ENCODE data around the gene CRPPA. TPM values are rescaled to one million over a fixed set of nuclear protein-coding genes. Genes with fewer than 3 reads are reported as not detected.
"Not testable (repeated sequence)": the region's sequence is repeated elsewhere in the genome, so short reads cannot be mapped to it uniquely, and the experiment has no call there.

The CRPPA gene
- total RNA-seq, 1 donor from 2014 or later = 1.4 TPM

DNA sequence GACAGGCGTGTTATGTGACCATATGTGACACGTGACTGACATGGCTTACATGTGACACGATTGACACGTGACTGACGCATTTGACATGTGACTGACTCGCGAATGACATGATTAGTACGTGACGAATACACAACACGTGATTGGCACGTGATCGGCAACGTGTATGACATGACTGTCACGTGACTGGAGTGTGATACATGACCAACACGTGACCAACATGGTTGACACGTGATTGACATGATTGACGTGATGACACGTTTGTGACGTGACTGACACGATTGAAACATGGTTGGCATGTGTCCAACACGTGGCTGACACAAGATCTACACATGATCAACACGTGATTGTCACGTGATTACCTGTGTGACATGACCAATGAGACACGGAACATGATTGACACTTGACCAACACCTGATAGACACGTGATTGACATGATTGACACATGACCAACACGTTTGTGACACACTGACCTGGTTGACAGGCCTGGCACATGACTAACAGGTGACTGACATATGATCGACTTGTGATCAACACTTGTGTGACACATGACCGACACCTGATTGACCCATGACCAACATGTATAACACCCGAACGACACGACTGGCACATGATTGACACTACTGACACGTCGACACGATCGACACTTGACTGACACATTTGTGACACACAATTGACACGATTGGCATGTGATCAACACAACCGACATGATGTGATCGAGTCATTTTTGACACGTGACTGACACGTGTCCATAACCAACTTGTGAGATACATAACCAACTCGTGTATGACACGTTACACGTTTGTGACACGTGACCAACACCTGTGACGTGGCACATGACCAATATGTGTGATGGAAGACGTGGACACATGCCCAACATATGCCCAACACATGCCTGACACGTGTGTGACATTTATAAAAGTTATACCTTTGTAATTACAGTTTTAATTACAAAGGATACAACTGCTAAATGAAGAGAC, 21.1 kb downstream of the CRPPA start:
- H3K4me3 Mint-ChIP-seq (ENCODE audit: low read depth) = no peak overlapping the region
- peaks cover 12% of the 10 kb centered on the region for H3K36me3 Mint-ChIP-seq (ENCODE audit: low read depth)
- DNase-seq (ENCODE audit: low spot score) = no peak
- intact Hi-C loops (cut with micrococcal nuclease) = no loop called here
- H3K9me3 Mint-ChIP-seq = peaks cover 63% of the 10 kb centered on the region
- no peaks in the 10 kb centered on the region for H3K27me3 Mint-ChIP-seq (ENCODE audit: low read depth)
- H3K4me1 Mint-ChIP-seq (ENCODE audit: low read depth) = no peaks in the 10 kb centered on the region
- H3K27ac Mint-ChIP-seq = no peak overlapping the region

DNA sequence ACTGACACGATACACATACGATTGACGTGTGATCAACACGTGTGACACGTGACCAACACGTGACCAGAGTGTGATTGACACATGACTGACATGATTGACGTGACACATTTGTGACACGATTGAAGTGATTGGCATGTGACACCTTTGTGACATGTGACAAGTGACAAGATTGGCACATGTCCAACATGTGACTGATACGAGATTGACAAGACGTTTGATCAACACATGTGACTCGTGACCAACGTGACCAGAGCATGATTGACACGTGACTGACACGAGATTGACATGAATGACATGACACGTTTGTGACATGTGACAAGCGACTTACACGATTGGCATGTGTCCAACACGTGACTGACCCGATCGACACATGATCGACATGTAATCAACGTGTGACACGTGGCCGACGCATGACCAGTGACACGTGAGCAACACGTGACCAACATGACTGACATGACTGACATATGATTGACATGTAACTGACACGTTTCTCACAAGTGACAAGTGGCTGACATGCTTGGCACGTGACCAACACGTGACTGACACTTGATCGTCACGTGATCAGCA, 22.0 kb downstream of the CRPPA start:
- H3K4me3 Mint-ChIP-seq (ENCODE audit: low read depth) = no peak overlapping the region
- intact Hi-C loops (cut with micrococcal nuclease) = no loop called here
- H3K9me3 Mint-ChIP-seq = peaks cover 63% of the 10 kb centered on the region
- no peak overlapping the region for H3K27ac Mint-ChIP-seq
- no peak for DNase-seq (ENCODE audit: low spot score)
- peaks cover 12% of the 10 kb centered on the region for H3K36me3 Mint-ChIP-seq (ENCODE audit: low read depth)
- H3K27me3 Mint-ChIP-seq (ENCODE audit: low read depth) = no peaks in the 10 kb centered on the region
- H3K4me1 Mint-ChIP-seq (ENCODE audit: low read depth) = no peaks in the 10 kb centered on the region

DNA sequence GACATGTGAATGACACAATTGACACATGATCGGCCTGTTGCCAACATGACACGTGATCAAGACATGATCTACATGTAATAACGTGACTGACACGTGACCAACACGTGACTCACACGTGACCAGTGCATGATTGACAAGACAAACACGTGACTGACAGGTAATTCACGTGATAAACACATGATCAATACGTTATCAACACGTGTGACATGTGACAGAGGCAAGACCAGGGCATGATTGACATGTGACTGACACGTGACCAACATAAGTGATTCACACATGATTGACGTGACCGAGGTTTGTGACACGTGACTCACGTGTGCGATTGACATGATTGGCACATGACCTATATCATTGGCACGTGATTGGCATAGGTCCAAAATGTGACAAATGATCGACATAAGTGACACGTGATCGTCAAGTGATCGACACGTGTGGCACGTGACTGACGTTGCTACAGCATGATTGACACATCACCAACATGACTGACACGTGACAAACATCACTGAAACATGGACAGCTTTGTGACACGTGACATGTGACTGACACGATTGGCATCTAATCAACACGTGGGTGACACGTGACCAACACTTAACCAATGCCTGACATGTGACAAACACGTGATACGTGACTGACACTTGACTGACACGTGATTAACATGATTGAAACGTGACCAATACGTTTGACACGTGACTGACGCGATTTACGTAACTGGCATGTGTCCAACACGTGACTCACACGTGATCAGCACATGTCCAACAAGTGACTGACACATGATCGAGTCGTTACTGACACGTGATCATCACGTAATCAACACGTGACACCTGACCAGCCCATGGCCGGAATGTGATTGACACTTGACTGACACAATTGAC, 23.0 kb downstream of the CRPPA start:
- peaks cover 12% of the 10 kb centered on the region for H3K36me3 Mint-ChIP-seq (ENCODE audit: low read depth)
- H3K27ac Mint-ChIP-seq = no peak overlapping the region
- peaks cover 67% of the 10 kb centered on the region for H3K9me3 Mint-ChIP-seq
- no peaks in the 10 kb centered on the region for H3K4me1 Mint-ChIP-seq (ENCODE audit: low read depth)
- H3K27me3 Mint-ChIP-seq (ENCODE audit: low read depth) = no peaks in the 10 kb centered on the region
- DNase-seq (ENCODE audit: low spot score) = no peak
- intact Hi-C loops (cut with micrococcal nuclease) = no loop called here
- H3K4me3 Mint-ChIP-seq (ENCODE audit: low read depth) = no peak overlapping the region

DNA sequence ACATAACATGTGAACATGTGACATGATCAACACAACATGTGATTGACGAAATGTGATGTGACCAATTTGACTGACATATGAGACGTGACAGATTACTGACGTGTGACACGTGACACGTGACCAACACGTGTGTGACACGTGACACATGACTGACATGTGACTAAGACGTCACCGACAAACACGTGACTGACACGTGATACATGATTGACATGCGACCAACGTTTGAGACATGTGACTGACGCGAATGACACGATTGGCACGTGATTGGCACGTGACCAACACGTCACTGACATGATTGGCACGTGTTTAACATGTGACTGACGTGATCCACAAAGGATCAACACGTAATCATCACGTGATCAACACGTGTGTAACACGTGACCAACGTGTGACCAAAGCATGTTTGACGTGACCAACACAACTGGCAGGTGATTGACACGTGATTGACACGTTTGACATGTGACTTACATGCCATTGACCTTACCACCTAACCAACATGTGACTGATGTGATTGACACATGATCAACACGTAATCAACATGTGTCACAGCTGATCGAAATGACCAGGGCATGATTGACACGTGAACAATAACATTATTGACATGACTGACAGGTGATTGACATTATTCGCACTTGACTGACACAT, 23.7 kb downstream of the CRPPA start:
- Mint-ChIP-seq H3K4me1 (ENCODE audit: low read depth) (no peaks in the 10 kb centered on the region), H3K4me3 (ENCODE audit: low read depth) (no peak overlapping the region), H3K27ac (no peak overlapping the region), H3K36me3 (ENCODE audit: low read depth) (peaks cover 9% of the 10 kb centered on the region), H3K27me3 (ENCODE audit: low read depth) (no peaks in the 10 kb centered on the region), H3K9me3 (peaks cover 60% of the 10 kb centered on the region)
- intact Hi-C loops (cut with micrococcal nuclease) = no loop called here
- DNase-seq (ENCODE audit: low spot score) = no peak

DNA sequence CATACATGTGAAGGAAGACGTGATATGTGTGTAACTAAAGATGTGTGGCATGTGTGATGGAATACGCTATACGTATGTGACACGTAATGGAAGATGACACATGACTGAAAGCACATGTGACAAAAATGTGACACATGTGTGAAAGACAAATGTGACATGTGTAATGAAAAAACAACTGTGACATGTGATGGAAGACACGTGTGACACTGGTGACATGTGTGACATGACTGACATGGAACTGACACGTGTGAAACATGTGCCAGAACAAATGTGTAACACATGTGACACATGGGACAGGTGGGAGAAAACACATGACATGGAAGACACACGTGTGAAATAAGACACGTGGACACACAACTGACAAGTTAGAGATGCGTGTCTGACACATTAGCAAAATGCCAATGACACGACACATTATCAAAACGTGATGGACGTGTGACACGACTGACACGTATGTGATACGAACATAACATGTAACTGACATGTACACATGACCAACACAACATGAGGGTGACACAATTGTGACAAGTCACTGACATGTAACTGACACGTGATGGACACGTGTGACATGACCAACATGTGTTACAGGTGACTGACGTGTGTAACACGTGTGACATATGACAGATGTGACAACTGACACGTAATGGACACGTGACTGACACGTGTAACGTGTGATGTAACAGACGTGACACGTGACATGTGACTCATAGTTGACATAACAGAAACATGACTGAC, 24.4 kb downstream of the CRPPA start:
- H3K4me3 Mint-ChIP-seq (ENCODE audit: low read depth) = no peak overlapping the region
- H3K27ac Mint-ChIP-seq = no peak overlapping the region
- intact Hi-C loops (cut with micrococcal nuclease) = no loop called here
- no peaks in the 10 kb centered on the region for H3K4me1 Mint-ChIP-seq (ENCODE audit: low read depth)
- H3K9me3 Mint-ChIP-seq = peaks cover 53% of the 10 kb centered on the region
- DNase-seq (ENCODE audit: low spot score) = no peak
- H3K27me3 Mint-ChIP-seq (ENCODE audit: low read depth) = no peaks in the 10 kb centered on the region
- peaks cover 9% of the 10 kb centered on the region for H3K36me3 Mint-ChIP-seq (ENCODE audit: low read depth)

DNA sequence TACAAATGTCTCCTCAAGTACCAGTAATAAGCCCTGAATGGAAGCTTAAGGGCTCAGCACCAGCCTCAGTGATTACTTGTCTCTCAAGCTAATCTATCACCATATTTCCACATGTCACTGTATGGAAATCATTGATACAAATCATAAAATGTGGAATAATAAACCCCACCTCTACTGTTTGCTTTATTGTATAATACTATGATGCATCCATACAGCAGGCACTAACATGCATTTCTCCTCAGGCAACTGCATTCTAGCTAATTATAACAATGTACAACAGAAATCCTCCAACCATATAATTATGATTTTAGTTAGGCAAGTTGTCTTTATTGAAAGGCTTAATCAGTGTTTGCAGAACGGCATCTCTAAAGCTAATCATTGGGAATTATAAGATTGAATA, 26.2 kb downstream of the CRPPA start:
- Mint-ChIP-seq H3K36me3 (ENCODE audit: low read depth) (peaks cover 9% of the 10 kb centered on the region), H3K27me3 (ENCODE audit: low read depth) (no peaks in the 10 kb centered on the region), H3K4me3 (ENCODE audit: low read depth) (no peak overlapping the region), H3K9me3 (peaks cover 39% of the 10 kb centered on the region), H3K4me1 (ENCODE audit: low read depth) (no peaks in the 10 kb centered on the region), H3K27ac (no peak overlapping the region)
- no peak for DNase-seq (ENCODE audit: low spot score)
- intact Hi-C loops (cut with micrococcal nuclease) = no loop called here

DNA sequence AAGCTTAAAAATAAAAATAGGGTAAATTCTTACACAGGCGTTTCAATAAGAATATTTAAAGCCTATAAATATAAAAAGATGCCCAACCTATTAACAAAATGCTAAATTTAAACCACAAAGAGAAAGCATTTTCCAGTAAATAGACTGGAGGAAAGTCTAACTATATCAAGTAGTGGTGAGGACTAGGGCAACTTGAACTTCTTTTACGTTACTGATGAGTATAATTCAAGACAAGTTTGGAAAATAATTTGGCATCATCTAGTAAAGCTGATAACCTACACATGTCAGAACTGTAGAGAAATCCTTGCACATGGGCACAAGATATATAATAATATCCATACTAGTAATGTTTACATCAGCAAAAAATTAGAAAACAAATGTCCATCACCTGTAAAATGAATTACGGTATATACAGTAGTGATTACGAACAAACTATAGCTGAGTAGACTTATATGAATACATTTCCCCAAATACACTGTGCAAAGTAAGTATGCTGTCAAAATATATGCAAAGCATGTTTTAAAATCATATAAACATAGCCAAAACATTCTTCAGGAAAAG, 27.4 kb downstream of the CRPPA start:
- H3K4me3 Mint-ChIP-seq (ENCODE audit: low read depth) = no peak overlapping the region
- H3K27me3 Mint-ChIP-seq (ENCODE audit: low read depth) = no peaks in the 10 kb centered on the region
- H3K36me3 Mint-ChIP-seq (ENCODE audit: low read depth) = peaks cover 9% of the 10 kb centered on the region
- no peak for DNase-seq (ENCODE audit: low spot score)
- no peak overlapping the region for H3K27ac Mint-ChIP-seq
- intact Hi-C loops (cut with micrococcal nuclease) = no loop called here
- no peaks in the 10 kb centered on the region for H3K4me1 Mint-ChIP-seq (ENCODE audit: low read depth)
- H3K9me3 Mint-ChIP-seq = peaks cover 32% of the 10 kb centered on the region

DNA sequence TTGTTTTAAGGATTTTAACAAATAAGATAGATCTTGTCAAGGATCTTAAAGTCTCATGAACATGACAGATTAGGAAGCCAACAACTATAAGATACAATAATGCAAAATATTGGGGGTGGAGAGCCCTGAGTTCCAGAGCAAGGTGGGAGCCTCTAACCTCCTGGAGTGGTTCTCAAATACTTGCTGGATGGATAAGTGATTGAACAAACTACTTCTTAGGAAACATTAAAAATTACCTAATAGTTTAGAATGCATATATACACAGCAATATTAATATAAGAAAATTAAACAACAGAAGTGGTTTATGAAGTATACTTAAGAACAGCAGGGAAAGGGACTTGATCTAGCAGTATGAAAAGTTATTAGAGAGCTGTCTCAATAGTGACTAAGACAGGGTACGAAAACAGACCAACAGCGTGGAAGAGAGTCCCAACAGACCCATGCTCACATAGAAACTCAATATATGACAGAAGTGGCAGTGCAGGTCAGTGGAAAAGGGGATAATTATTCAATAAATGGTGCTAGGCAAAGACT, 28.3 kb downstream of the CRPPA start:
- H3K4me1 Mint-ChIP-seq (ENCODE audit: low read depth) = no peaks in the 10 kb centered on the region
- H3K9me3 Mint-ChIP-seq = peaks cover 26% of the 10 kb centered on the region
- no peaks in the 10 kb centered on the region for H3K27me3 Mint-ChIP-seq (ENCODE audit: low read depth)
- no peak for DNase-seq (ENCODE audit: low spot score)
- intact Hi-C loops (cut with micrococcal nuclease) = no loop called here
- no peak overlapping the region for H3K4me3 Mint-ChIP-seq (ENCODE audit: low read depth)
- H3K36me3 Mint-ChIP-seq (ENCODE audit: low read depth) = peaks cover 8% of the 10 kb centered on the region
- no peak overlapping the region for H3K27ac Mint-ChIP-seq

DNA sequence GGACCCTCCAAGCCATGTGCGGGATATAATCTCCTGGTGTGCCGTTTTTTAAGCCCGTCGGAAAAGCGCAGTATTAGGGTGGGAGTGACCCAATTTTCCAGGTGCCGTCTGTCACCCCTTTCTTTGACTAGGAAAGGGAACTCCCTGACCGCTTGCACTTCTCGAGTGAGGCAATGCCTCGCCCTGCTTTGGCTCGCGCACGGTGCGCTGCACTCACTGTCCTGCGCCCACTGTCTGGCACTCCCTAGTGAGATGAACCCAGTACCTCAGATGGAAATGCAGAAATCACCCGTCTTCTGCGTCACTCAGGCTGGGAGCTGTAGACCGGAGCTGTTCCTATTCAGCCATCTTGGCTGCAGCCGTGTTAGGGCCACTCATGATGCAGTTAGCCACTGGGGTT, 37.6 kb downstream of the CRPPA start:
- DNase-seq (ENCODE audit: low spot score); H3K9me3 Mint-ChIP-seq; H3K4me3 Mint-ChIP-seq (ENCODE audit: low read depth); H3K27ac Mint-ChIP-seq; H3K36me3 Mint-ChIP-seq (ENCODE audit: low read depth); H3K4me1 Mint-ChIP-seq (ENCODE audit: low read depth); H3K27me3 Mint-ChIP-seq (ENCODE audit: low read depth); intact Hi-C loops (cut with micrococcal nuclease): not testable (repeated sequence)

DNA sequence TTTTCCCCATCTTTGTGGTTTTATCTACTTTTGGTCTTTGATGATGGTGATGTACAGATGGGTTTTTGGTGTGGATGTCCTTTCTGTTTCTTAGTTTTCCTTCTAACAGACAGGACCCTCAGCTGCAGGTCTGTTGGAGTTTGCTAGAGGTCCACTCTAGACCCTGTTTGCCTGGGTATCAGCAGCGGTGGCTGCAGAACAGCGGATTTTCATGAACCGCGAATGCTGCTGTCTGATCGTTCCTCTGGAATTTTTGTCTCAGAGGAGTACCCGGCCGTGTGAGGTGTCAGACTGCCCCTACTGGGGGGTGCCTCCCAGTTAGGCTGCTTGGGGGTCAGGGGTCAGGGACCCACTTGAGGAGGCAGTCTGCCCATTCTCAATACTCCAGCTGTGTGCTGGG, 38.2 kb downstream of the CRPPA start:
- H3K36me3 Mint-ChIP-seq (ENCODE audit: low read depth); H3K27me3 Mint-ChIP-seq (ENCODE audit: low read depth); intact Hi-C loops (cut with micrococcal nuclease); H3K4me1 Mint-ChIP-seq (ENCODE audit: low read depth); H3K27ac Mint-ChIP-seq; H3K4me3 Mint-ChIP-seq (ENCODE audit: low read depth); DNase-seq (ENCODE audit: low spot score); H3K9me3 Mint-ChIP-seq: not testable (repeated sequence)

Data from activated T-helper 2 cell treated with anti-CD3 and anti-CD28 coated beads, Interferon-gamma antibody, Interleukin-2, Interleukin-4, amounts not matched to agents 10 μg/mL and 5 μg/mL and 100 μg/mL, durations not matched to agents 14 hours and 24 hours and 36 hours (primary cell).